ENCODE measurements around the gene ADCY4.

The ADCY4 gene

GRCh38 chr14:24269368-24269767 is 65.5 kb downstream of the ADCY4 start:
- no peak overlapping the region for H3K4me3 ChIP-seq (ENCODE audit: low read depth, low read length)
- no peak for DNase-seq
- no peak for TF ChIP-seq CTCF (IDR thresholded peaks at IDR 0.05; ENCODE audit: low read depth, low read length)
- no peaks in the 10 kb centered on the region for H3K36me3 ChIP-seq
- H3K9me3 ChIP-seq (ENCODE audit: severe bottlenecking): no peaks in the 10 kb centered on the region
- no peak overlapping the region for H3K27ac ChIP-seq
- H3K27me3 ChIP-seq (ENCODE audit: insufficient read depth, low read depth, severe bottlenecking): no peaks in the 10 kb centered on the region

Data from WERI-Rb-1 (cell line).